HG03558 (cell line): ENCODE results near the gene TYK2.
A peak's percentile ranks its signal among the peaks of the same experiment; 100 is the strongest.
"Not testable (repeated sequence)": the region's sequence is repeated elsewhere in the genome, so short reads cannot be mapped to it uniquely, and the experiment has no call there.

Experiments
- ATAC-seq: cut with Tn5 transposase; IDR thresholded peaks from one replicate; pipeline ENCODE4 v1.9.1; 2021; ENCODE audit warnings: moderate number of reproducible peaks; ENCODE audit not compliant: unreplicated experiment; ENCODE audit errors: extremely low read depth

The TYK2 gene

GRCh38 chr19:10380313-10381102, at the start of gene TYK2:
Gene TYK2, minus strand, starts transcription at chr19:10380572. Its CDS starts 2,166 bp downstream, at chr19:10378406.
- peak; percentile 86 for ATAC-seq

GRCh38 chr19:10428996-10429381, 48.6 kb upstream of the TYK2 start:
- no peak for ATAC-seq

- no peak for ATAC-seq
Measured at GRCh38 chr19:10427169-10427568, 46.8 kb upstream of the TYK2 start.

GRCh38 chr19:10424011-10424637, 43.8 kb upstream of the TYK2 start:
- no peak for ATAC-seq

GRCh38 chr19:10422846-10423245, 42.5 kb upstream of the TYK2 start:
- ATAC-seq: no peak

- ATAC-seq: no peak
Measured at GRCh38 chr19:10422046-10422461, 41.7 kb upstream of the TYK2 start.

GRCh38 chr19:10421240-10422045, 41.1 kb upstream of the TYK2 start:
- no peak for ATAC-seq

GRCh38 chr19:10420444-10421239, 40.3 kb upstream of the TYK2 start, which contains the start of gene PDE4A:
Gene PDE4A, plus strand, starts transcription at chr19:10420538. Its CDS starts 227 bp downstream, at chr19:10420765.
- ATAC-seq: no peak

- ATAC-seq: no peak
Measured at GRCh38 chr19:10419646-10420443, 39.5 kb upstream of the TYK2 start.

GRCh38 chr19:10419200-10419645, 38.9 kb upstream of the TYK2 start:
- no peak for ATAC-seq

- no peak for ATAC-seq
Measured at GRCh38 chr19:10418485-10419199, 38.3 kb upstream of the TYK2 start.

GRCh38 chr19:10418235-10418484, 37.8 kb upstream of the TYK2 start:
- ATAC-seq: no peak

GRCh38 chr19:10417541-10418234, 37.3 kb upstream of the TYK2 start:
- ATAC-seq: no peak

GRCh38 chr19:10416380-10417257, 36.2 kb upstream of the TYK2 start:
- ATAC-seq: peak; percentile 34

GRCh38 chr19:10416083-10416379, 35.7 kb upstream of the TYK2 start:
- ATAC-seq: no peak

- peak; percentile 30 for ATAC-seq
Measured at GRCh38 chr19:10412257-10412977, 32.0 kb upstream of the TYK2 start.

- not testable (repeated sequence) for ATAC-seq
Measured at GRCh38 chr19:10411224-10411623, 30.9 kb upstream of the TYK2 start.
